HCT116 (cell line): ENCODE data around the gene TEDDM1.

ENCODE experiments used
- POLR2A ChIP-seq: IDR thresholded peaks from 2 replicates; pipeline ENCODE4 v1.7.0; 2011; ENCODE audit warnings: borderline replicate concordance; ENCODE audit not compliant: insufficient read depth, insufficient read length; ENCODE audit errors: extremely low read depth
- TF ChIP-seq, protein P1 (sequence below), 3 experiments: fragments of 200-600 bp in 1 of 3; sonication (generic) in 1 of 3; IDR thresholded peaks in 2 of 3; conservative IDR thresholded peaks in 1 of 3; 2 replicates each; pipeline ENCODE4 v1.5.1; 2012 to 2017; ENCODE audit warnings: low read depth in 2 of 3, low read length in 2 of 3, antibody characterized with exemption in 1 of 3, borderline replicate concordance in 1 of 3, control low read depth in 1 of 3, mild to moderate bottlenecking in 1 of 3, mixed read lengths in 1 of 3, mixed run types in 1 of 3, moderate library complexity in 1 of 3; ENCODE audit not compliant: insufficient read depth in 1 of 3

DNA sequence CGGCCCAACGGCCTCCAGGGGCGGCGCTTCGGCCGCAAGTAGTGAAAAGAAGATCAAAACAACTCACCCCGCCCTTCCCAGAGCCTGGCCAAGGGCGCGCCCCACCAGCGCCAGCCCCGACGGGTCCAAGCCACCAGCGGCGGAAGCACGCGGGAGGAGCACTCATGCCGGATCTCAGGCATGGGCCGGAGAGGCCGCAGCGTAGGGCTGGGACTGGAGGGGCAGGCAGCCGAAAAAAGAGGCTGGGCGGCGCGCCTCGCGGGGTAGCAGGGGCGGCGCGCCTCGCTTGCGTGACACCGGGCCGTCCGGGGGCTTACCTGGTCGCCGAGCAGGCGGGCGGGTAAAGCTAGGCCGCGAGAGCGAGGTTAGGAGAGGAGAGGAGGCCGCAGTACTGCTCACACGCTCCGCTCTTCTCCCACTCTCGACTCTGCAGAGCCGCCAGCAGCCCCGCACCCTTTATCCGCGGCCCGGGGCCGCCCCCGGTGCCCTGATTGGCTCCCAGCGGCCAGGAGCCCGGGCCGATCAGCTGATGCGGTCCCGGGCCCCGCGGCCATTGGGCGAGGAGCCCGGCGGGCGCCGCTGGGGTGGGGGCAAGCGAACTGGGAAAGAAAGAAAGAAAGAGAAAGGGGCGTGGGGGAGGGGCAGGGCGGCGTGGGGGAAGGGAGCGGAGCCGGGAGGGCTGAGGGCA is 9.0 kb downstream of the TEDDM1 start, which contains the start of gene GLUL:
- TF ChIP-seq POLR2A: peak; percentile 97
- TF ChIP-seq, protein P1, sequence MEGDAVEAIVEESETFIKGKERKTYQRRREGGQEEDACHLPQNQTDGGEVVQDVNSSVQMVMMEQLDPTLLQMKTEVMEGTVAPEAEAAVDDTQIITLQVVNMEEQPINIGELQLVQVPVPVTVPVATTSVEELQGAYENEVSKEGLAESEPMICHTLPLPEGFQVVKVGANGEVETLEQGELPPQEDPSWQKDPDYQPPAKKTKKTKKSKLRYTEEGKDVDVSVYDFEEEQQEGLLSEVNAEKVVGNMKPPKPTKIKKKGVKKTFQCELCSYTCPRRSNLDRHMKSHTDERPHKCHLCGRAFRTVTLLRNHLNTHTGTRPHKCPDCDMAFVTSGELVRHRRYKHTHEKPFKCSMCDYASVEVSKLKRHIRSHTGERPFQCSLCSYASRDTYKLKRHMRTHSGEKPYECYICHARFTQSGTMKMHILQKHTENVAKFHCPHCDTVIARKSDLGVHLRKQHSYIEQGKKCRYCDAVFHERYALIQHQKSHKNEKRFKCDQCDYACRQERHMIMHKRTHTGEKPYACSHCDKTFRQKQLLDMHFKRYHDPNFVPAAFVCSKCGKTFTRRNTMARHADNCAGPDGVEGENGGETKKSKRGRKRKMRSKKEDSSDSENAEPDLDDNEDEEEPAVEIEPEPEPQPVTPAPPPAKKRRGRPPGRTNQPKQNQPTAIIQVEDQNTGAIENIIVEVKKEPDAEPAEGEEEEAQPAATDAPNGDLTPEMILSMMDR (IDR thresholded peaks at IDR 0.05 in 2 of 3, conservative IDR thresholded peaks at IDR 0.05 in 1 of 3; ENCODE audit: borderline replicate concordance in 1 of 3, insufficient read depth in 1 of 3, low read depth in 2 of 3, low read length in 2 of 3): no peak
